ENCODE results near the gene TCF20. TPM values are rescaled to one million over a fixed set of nuclear protein-coding genes. Genes with fewer than 3 reads are reported as not detected.

TCF20 gene
- total RNA-seq, 1 experiment from 2014 or later: 56.4 TPM

DNA sequence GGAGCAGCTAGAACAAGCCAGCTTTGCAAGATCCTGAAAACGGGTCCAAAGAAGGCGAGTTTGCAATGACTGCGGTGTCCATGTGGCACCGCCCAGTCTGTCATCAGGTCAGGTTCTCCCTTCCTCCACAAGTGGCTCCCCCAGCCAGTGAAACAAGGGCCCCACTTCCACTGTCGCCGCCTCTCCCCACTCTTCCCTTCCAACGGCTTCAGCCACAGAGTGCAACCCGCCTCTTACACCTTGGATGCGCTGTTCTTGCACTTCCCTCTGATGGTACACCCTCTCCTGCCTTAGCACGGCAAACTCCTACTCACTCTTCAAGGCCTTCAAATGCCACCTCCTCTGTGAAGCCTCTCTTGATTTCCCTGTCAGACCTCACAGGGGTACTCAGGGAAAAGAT, 10.8 kb upstream of the TCF20 start:
- no peaks in the 10 kb centered on the region for H3K9me3 Mint-ChIP-seq (ENCODE audit: unreplicated experiment)
- H3K27me3 Mint-ChIP-seq (ENCODE audit: insufficient read depth, unreplicated experiment): no peaks in the 10 kb centered on the region
- no TSS peak for BruUV-seq (replicated peaks)
- POLR2A ChIA-PET: interaction anchor here (1.5 kb wide), 1 partner anchor 9 kb away, joined by 3 read pairs; no protein-coding TSS in a partner anchor
- H3K4me1 Mint-ChIP-seq (ENCODE audit: insufficient read depth, unreplicated experiment): no peaks in the 10 kb centered on the region
- no peak for TF ChIP-seq CTCF (IDR thresholded peaks at IDR 0.05; ENCODE audit: unreplicated experiment)
- CTCF ChIA-PET: interaction anchor here (0.7 kb wide), 1 partner anchor 144 kb away, joined by 3 read pairs; no protein-coding TSS in a partner anchor
- no peak overlapping the region for H3K4me3 Mint-ChIP-seq (ENCODE audit: unreplicated experiment)
- H3K36me3 Mint-ChIP-seq (ENCODE audit: insufficient read depth, unreplicated experiment): peaks cover 3% of the 10 kb centered on the region
- no peak for DNase-seq (ENCODE audit: unreplicated experiment)
- intact Hi-C loops (cut with micrococcal nuclease): no loop called here
- no peak overlapping the region for H3K27ac Mint-ChIP-seq (ENCODE audit: low read depth, unreplicated experiment)

- no peak for DNase-seq (ENCODE audit: unreplicated experiment)
- no peak overlapping the region for H3K27ac Mint-ChIP-seq (ENCODE audit: low read depth, unreplicated experiment)
- intact Hi-C loops (cut with micrococcal nuclease): no loop called here
- no peaks in the 10 kb centered on the region for H3K4me1 Mint-ChIP-seq (ENCODE audit: insufficient read depth, unreplicated experiment)
- H3K27me3 Mint-ChIP-seq (ENCODE audit: insufficient read depth, unreplicated experiment): no peaks in the 10 kb centered on the region
- H3K4me3 Mint-ChIP-seq (ENCODE audit: unreplicated experiment): no peak overlapping the region
- POLR2A ChIA-PET: interaction anchor here (1.5 kb wide), 1 partner anchor 9 kb away, joined by 3 read pairs; no protein-coding TSS in a partner anchor
- H3K36me3 Mint-ChIP-seq (ENCODE audit: insufficient read depth, unreplicated experiment): peaks cover 7% of the 10 kb centered on the region
- CTCF ChIA-PET: interaction anchor here (0.7 kb wide), 1 partner anchor 145 kb away, joined by 3 read pairs; no protein-coding TSS in a partner anchor
- TF ChIP-seq CTCF (IDR thresholded peaks at IDR 0.05; ENCODE audit: unreplicated experiment): no peak
- BruUV-seq (replicated peaks): no TSS peak
- H3K9me3 Mint-ChIP-seq (ENCODE audit: unreplicated experiment): no peaks in the 10 kb centered on the region
These were observed 10.4 kb upstream of the TCF20 start for GRCh38 chr22:42280836-42281235.

DNA sequence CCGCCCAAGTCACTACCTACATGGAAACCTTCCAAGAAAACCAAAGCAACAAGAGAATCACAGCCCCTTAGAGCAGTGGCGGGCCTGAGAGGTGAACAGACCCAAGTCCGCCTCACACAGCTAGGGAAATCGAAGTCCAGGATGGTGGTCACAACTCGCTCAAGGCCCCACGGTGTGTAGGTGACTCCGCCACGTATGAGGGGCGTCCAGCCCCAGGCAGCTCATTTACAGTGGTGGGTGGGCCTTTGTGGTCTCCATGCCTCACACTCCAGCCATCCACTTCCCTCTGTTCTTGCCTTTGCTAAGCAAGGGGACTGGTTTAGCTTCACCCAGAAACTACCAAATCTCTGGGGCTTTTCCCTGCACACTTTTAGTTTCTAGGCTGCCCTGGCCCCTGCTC, 9.7 kb upstream of the TCF20 start:
- DNase-seq (ENCODE audit: unreplicated experiment): no peak
- BruUV-seq (replicated peaks): no TSS peak
- Mint-ChIP-seq H3K27me3 (ENCODE audit: insufficient read depth, unreplicated experiment) (no peaks in the 10 kb centered on the region), H3K4me1 (ENCODE audit: insufficient read depth, unreplicated experiment) (no peaks in the 10 kb centered on the region), H3K9me3 (ENCODE audit: unreplicated experiment) (no peaks in the 10 kb centered on the region), H3K27ac (ENCODE audit: low read depth, unreplicated experiment) (no peak overlapping the region), H3K36me3 (ENCODE audit: insufficient read depth, unreplicated experiment) (peaks cover 9% of the 10 kb centered on the region), H3K4me3 (ENCODE audit: unreplicated experiment) (no peak overlapping the region)
- TF ChIP-seq CTCF (IDR thresholded peaks at IDR 0.05; ENCODE audit: unreplicated experiment): no peak
- intact Hi-C loops (cut with micrococcal nuclease): no loop called here
- POLR2A ChIA-PET: interaction anchor here (1.5 kb wide), 1 partner anchor 10 kb away, joined by 3 read pairs; no protein-coding TSS in a partner anchor
- CTCF ChIA-PET: interaction anchor here (1.2 to 1.4 kb wide), 2 partner anchors 34 to 110 kb away, joined by 3 to 5 read pairs; no protein-coding TSS in a partner anchor

DNA sequence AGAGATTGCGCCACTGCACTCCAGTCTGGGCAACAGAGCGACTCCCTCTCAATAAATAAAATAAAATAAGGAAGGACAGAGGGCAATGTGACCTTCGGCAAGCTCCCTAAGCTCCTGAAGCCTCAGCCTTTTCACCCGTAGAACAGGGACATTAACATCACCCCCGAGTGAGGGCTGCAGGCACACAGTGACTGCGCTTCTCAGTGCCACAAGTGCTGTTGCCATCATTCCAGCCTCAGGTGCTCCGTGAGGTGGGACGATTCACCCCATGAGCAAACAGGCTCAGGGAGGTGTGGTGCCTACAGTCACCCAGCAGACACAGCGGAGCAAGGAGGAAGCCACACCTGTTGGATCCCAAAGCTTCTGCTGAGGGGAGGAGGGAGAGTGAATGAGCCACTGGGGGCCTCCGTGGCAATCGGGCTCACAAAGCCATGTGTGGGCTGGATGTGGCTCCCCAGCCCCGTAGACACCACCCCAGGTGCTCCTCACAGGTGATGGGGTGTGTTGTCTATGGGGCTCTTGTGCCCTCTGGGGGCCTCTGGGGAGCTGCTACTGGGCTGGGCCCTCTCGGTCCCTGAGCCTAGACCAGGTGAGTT, 9.1 kb upstream of the TCF20 start:
- no peaks in the 10 kb centered on the region for H3K27me3 Mint-ChIP-seq (ENCODE audit: insufficient read depth, unreplicated experiment)
- no TSS peak for BruUV-seq (replicated peaks)
- H3K4me1 Mint-ChIP-seq (ENCODE audit: insufficient read depth, unreplicated experiment): no peaks in the 10 kb centered on the region
- no peaks in the 10 kb centered on the region for H3K9me3 Mint-ChIP-seq (ENCODE audit: unreplicated experiment)
- no peak overlapping the region for H3K4me3 Mint-ChIP-seq (ENCODE audit: unreplicated experiment)
- H3K27ac Mint-ChIP-seq (ENCODE audit: low read depth, unreplicated experiment): no peak overlapping the region
- TF ChIP-seq CTCF (IDR thresholded peaks at IDR 0.05; ENCODE audit: unreplicated experiment): no peak
- POLR2A ChIA-PET: interaction anchor here (1.5 kb wide), 1 partner anchor 10 kb away, joined by 3 read pairs; no protein-coding TSS in a partner anchor
- peaks cover 9% of the 10 kb centered on the region for H3K36me3 Mint-ChIP-seq (ENCODE audit: insufficient read depth, unreplicated experiment)
- CTCF ChIA-PET: interaction anchor here (1.2 to 1.4 kb wide), 2 partner anchors 34 to 109 kb away, joined by 3 to 5 read pairs; no protein-coding TSS in a partner anchor
- intact Hi-C loops (cut with micrococcal nuclease): no loop called here
- no peak for DNase-seq (ENCODE audit: unreplicated experiment)
